A673 (cell line): ENCODE measurements around the gene CCDC127.

Source experiments
- EZH2 ChIP-seq: fragments of 200-600 bp; sonication (generic); IDR thresholded peaks from 2 replicates; pipeline ENCODE4 v1.6.1; 2017; ENCODE audit warnings: borderline replicate concordance, low read depth, mild to moderate bottlenecking, mixed read lengths, antibody characterized with exemption, low read length; ENCODE audit not compliant: poor library complexity, severe bottlenecking
- TF ChIP-seq, protein P1 (sequence below): fragments of 300-800, 200-600 bp; sonication (generic); conservative IDR thresholded peaks from 2 replicates; pipeline ENCODE4 v1.5.1; 2017; ENCODE audit warnings: low read depth, mild to moderate bottlenecking, antibody characterized with exemption, low read length, moderate library complexity, mixed read lengths

- TF ChIP-seq, protein P1, sequence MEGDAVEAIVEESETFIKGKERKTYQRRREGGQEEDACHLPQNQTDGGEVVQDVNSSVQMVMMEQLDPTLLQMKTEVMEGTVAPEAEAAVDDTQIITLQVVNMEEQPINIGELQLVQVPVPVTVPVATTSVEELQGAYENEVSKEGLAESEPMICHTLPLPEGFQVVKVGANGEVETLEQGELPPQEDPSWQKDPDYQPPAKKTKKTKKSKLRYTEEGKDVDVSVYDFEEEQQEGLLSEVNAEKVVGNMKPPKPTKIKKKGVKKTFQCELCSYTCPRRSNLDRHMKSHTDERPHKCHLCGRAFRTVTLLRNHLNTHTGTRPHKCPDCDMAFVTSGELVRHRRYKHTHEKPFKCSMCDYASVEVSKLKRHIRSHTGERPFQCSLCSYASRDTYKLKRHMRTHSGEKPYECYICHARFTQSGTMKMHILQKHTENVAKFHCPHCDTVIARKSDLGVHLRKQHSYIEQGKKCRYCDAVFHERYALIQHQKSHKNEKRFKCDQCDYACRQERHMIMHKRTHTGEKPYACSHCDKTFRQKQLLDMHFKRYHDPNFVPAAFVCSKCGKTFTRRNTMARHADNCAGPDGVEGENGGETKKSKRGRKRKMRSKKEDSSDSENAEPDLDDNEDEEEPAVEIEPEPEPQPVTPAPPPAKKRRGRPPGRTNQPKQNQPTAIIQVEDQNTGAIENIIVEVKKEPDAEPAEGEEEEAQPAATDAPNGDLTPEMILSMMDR = no peak
- no peak for TF ChIP-seq EZH2
These were observed 45.1 kb downstream of the CCDC127 start for GRCh38 chr5:172841-173251.
